HFFc6 (cell line): ENCODE measurements around the gene TMEM181. TPM values are rescaled to one million over a fixed set of nuclear protein-coding genes. Genes with fewer than 3 reads are reported as not detected.
"Not testable (repeated sequence)": the region's sequence is repeated elsewhere in the genome, so short reads cannot be mapped to it uniquely, and the experiment has no call there.

Experiments used
- DNase-seq: peaks from one replicate; pipeline ENCODE4 v3.0.0-alpha.2; 2018
- H3K27ac Mint-ChIP-seq: 2 replicates; pipeline ENCODE4 v1.8.0; 2020; ENCODE audit warnings: mild to moderate bottlenecking, mixed read lengths
- H3K27me3 Mint-ChIP-seq: 2 replicates; pipeline ENCODE4 v1.8.0; 2021; ENCODE audit warnings: mild to moderate bottlenecking, moderate library complexity, mixed read lengths; ENCODE audit not compliant: insufficient read depth
- H3K36me3 Mint-ChIP-seq: 2 replicates; pipeline ENCODE4 v1.8.0; 2021; ENCODE audit warnings: low read depth, mixed read lengths
- H3K4me1 Mint-ChIP-seq: 2 replicates; pipeline ENCODE4 v1.8.0; 2020; ENCODE audit warnings: low read depth, mixed read lengths
- H3K4me3 Mint-ChIP-seq: 2 replicates; pipeline ENCODE4 v1.8.0; 2020; ENCODE audit warnings: mild to moderate bottlenecking, moderate library complexity, mixed read lengths
- H3K9me3 Mint-ChIP-seq: 2 replicates; pipeline ENCODE4 v1.8.0; 2020; ENCODE audit warnings: mild to moderate bottlenecking, mixed read lengths
- CTCF ChIP-seq: fragments of 200-600 bp; sonication (generic); IDR thresholded peaks from 2 replicates; pipeline ENCODE4 v1.5.0; 2021; ENCODE audit warnings: antibody characterized with exemption, mild to moderate bottlenecking
- total RNA-seq, 6 experiments: library from RNA; stranded (reverse); fragmentation: NEBNext Ultra II Directional; extraction: Animal tissue kit (Norgen Biotek cat#: 25700); gene quantifications; 2 replicates in 1 of 6; 3 replicates in 5 of 6; pipeline ENCODE4 v1.2.3, GENCODE V29; 2021

TMEM181 gene
- total RNA-seq, 6 experiments from 2014 or later = 25.8 to 37.8 (median 30.1) TPM

- no peak overlapping the region for H3K27ac Mint-ChIP-seq
- no peak for TF ChIP-seq CTCF
- H3K9me3 Mint-ChIP-seq = no peaks in the 10 kb centered on the region
- peaks cover 3% of the 10 kb centered on the region; the same call in 1 of the 2 replicates for H3K27me3 Mint-ChIP-seq
- H3K4me1 Mint-ChIP-seq = peaks cover 18% of the 10 kb centered on the region
- DNase-seq = no peak
- no peak overlapping the region for H3K4me3 Mint-ChIP-seq
- H3K36me3 Mint-ChIP-seq = no peaks in the 10 kb centered on the region
These were observed 112.8 kb downstream of the TMEM181 start for GRCh38 chr6:158672726-158673125.

- Mint-ChIP-seq H3K27me3 (peaks cover 3% of the 10 kb centered on the region; the same call in 1 of the 2 replicates), H3K27ac (no peak overlapping the region), H3K4me1 (peaks cover 16% of the 10 kb centered on the region), H3K9me3 (no peaks in the 10 kb centered on the region), H3K4me3 (no peak overlapping the region), H3K36me3 (no peaks in the 10 kb centered on the region)
- DNase-seq = no peak
- no peak for TF ChIP-seq CTCF
These were observed 114.6 kb downstream of the TMEM181 start for GRCh38 chr6:158674342-158675131.

- H3K9me3 Mint-ChIP-seq, DNase-seq, H3K27ac Mint-ChIP-seq, H3K27me3 Mint-ChIP-seq, H3K36me3 Mint-ChIP-seq, H3K4me3 Mint-ChIP-seq: not testable (repeated sequence)
- H3K4me1 Mint-ChIP-seq = peaks cover 10% of the 10 kb centered on the region
These were observed 117.2 kb downstream of the TMEM181 start for GRCh38 chr6:158677094-158677493.

GRCh38 chr6:158677906-158678578, 118.2 kb downstream of the TMEM181 start:
- Mint-ChIP-seq H3K27ac (no peak overlapping the region), H3K27me3 (peaks cover 3% of the 10 kb centered on the region; the same call in 1 of the 2 replicates), H3K4me1 (peaks cover 10% of the 10 kb centered on the region), H3K4me3 (no peak overlapping the region), H3K9me3 (no peaks in the 10 kb centered on the region), H3K36me3 (no peaks in the 10 kb centered on the region)
- no peak for DNase-seq
- TF ChIP-seq CTCF = no peak

GRCh38 chr6:158680015-158680414, 120.1 kb downstream of the TMEM181 start:
- Mint-ChIP-seq H3K27me3 (0 out of 2 replicates have a peak, but pooled peaks cover 1% of the 10 kb centered on the region), H3K36me3 (no peaks in the 10 kb centered on the region), H3K27ac (no peak overlapping the region), H3K4me3 (no peak overlapping the region), H3K4me1 (peaks cover 10% of the 10 kb centered on the region), H3K9me3 (no peaks in the 10 kb centered on the region)
- no peak for TF ChIP-seq CTCF
- DNase-seq = no peak

- Mint-ChIP-seq H3K4me1 (peaks cover 10% of the 10 kb centered on the region), H3K9me3 (no peaks in the 10 kb centered on the region), H3K4me3 (no peak overlapping the region), H3K27ac (no peak overlapping the region), H3K36me3 (no peaks in the 10 kb centered on the region), H3K27me3 (0 out of 2 replicates have a peak, but pooled peaks cover 1% of the 10 kb centered on the region)
- no peak for DNase-seq
- TF ChIP-seq CTCF = no peak
These were observed 120.6 kb downstream of the TMEM181 start for GRCh38 chr6:158680481-158680880.
